ENCODE results near the gene PLAGL2.

GRCh38 chr20:32226391-32226790 is 18.8 kb upstream of the PLAGL2 start:
- no peak for TF ChIP-seq POLR2AphosphoS5 (IDR thresholded peaks at IDR 0.05; ENCODE audit: low read depth, low read length)
- TF ChIP-seq, protein P1, sequence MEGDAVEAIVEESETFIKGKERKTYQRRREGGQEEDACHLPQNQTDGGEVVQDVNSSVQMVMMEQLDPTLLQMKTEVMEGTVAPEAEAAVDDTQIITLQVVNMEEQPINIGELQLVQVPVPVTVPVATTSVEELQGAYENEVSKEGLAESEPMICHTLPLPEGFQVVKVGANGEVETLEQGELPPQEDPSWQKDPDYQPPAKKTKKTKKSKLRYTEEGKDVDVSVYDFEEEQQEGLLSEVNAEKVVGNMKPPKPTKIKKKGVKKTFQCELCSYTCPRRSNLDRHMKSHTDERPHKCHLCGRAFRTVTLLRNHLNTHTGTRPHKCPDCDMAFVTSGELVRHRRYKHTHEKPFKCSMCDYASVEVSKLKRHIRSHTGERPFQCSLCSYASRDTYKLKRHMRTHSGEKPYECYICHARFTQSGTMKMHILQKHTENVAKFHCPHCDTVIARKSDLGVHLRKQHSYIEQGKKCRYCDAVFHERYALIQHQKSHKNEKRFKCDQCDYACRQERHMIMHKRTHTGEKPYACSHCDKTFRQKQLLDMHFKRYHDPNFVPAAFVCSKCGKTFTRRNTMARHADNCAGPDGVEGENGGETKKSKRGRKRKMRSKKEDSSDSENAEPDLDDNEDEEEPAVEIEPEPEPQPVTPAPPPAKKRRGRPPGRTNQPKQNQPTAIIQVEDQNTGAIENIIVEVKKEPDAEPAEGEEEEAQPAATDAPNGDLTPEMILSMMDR (IDR thresholded peaks at IDR 0.05) = no peak

All from Panc1 (cell line).